HCT116 (cell line): ENCODE measurements around the gene BOLL. TPM values are rescaled to one million over a fixed set of nuclear protein-coding genes. Genes with fewer than 3 reads are reported as not detected.

Source experiments
- ATAC-seq: fragments of 200-7000 bp; cut with Tn5 transposase; 2 replicates; pipeline ENCODE4 v1.9.1; 2020; ENCODE audit warnings: mild to moderate bottlenecking, moderate library complexity
- BruUV-seq: library from RNA; stranded (reverse); fragments of 400-500 nt; replicated peaks from 2 replicates; lab custom pipeline; 2021; lab: Mats Ljungman, UMichigan
- CTCF ChIA-PET: fragments of 300-600 bp; sonication (Branson Sonifier 250); formaldehyde crosslinking; loops from one replicate; lab custom pipeline; 2021; ENCODE audit warnings: antibody characterized with exemption; lab: Charles Lee
- POLR2A ChIA-PET: fragments of 300-600, 350-600 bp; sonication (Branson Sonifier 250); formaldehyde crosslinking; loops from one replicate; lab custom pipeline; 2021; ENCODE audit warnings: antibody characterized with exemption; lab: Charles Lee
- RAD21 ChIA-PET, 2 experiments: fragments of 300-600 bp; sonication (Branson Sonifier 250); formaldehyde crosslinking; loops; one replicate each; lab custom pipeline; 2023; ENCODE audit warnings: low total read pairs in 2 of 2; ENCODE audit not compliant: uncharacterized antibody in 2 of 2, unreplicated experiment in 2 of 2, low non-redundant PET in 1 of 2; lab: Charles Lee
- DNase-seq: peaks from one replicate; pipeline ENCODE4 v3.0.0-alpha.2; 2010; ENCODE audit warnings: low read depth, low spot score
- H2AFZ ChIP-seq: fragments of 200-600 bp; shearing (Covaris generic), sonication (generic); 2 replicates; pipeline ENCODE4 v1.6.1; 2017; ENCODE audit warnings: low read depth, mixed run types, mixed read lengths, antibody characterized with exemption, low read length; ENCODE audit not compliant: poor library complexity, severe bottlenecking
- H3K27ac ChIP-seq: 2 replicates; pipeline ENCODE4 v1.5.1; 2012; ENCODE audit warnings: low read depth, low read length
- H3K27me3 ChIP-seq: fragments of 200-600 bp; sonication (generic); 2 replicates; pipeline ENCODE4 v1.6.1; 2016; ENCODE audit warnings: mixed run types, low read length, mixed read lengths; ENCODE audit not compliant: insufficient read depth
- H3K36me3 ChIP-seq, 2 experiments: fragments of 200-500 bp in 1 of 2; fragments of 200-600 bp in 1 of 2; sonication (Bioruptor generic) in 1 of 2; sonication (generic) in 1 of 2; 2 replicates each; pipeline versions ENCODE4 v1.5.1 to v1.6.1; 2014 to 2016; ENCODE audit warnings: low read length in 2 of 2, inconsistent platforms in 1 of 2, mixed read lengths in 1 of 2, mixed run types in 1 of 2; ENCODE audit not compliant: insufficient read depth in 2 of 2, control insufficient read depth in 1 of 2
- H3K4me1 ChIP-seq, 2 experiments: fragments of 200-600 bp in 1 of 2; sonication (generic) in 1 of 2; 2 replicates each; pipeline versions ENCODE4 v1.5.1 to v1.6.1; 2012 to 2017; ENCODE audit warnings: low read length in 2 of 2, inconsistent platforms in 1 of 2, mild to moderate bottlenecking in 1 of 2, mixed read lengths in 1 of 2, mixed run types in 1 of 2, moderate library complexity in 1 of 2; ENCODE audit not compliant: insufficient read depth in 2 of 2, control insufficient read depth in 1 of 2
- H3K4me2 ChIP-seq: fragments of 200-600 bp; sonication (generic); 2 replicates; pipeline ENCODE4 v1.6.1; 2017; ENCODE audit warnings: mixed run types, low read length, mixed read lengths
- H3K4me3 ChIP-seq, 2 experiments: fragments of 200-600 bp in 1 of 2; sonication (generic) in 1 of 2; replicated peaks in 1 of 2; 2 replicates each; pipeline ENCODE4 v1.5.1; 2011 to 2016; ENCODE audit warnings: low read length in 2 of 2, control low read depth in 1 of 2, low read depth in 1 of 2, mild to moderate bottlenecking in 1 of 2, mixed read lengths in 1 of 2, mixed run types in 1 of 2
- H3K79me2 ChIP-seq: fragments of 200-600 bp; sonication (generic); 2 replicates; pipeline ENCODE4 v1.6.1; 2017; ENCODE audit warnings: mild to moderate bottlenecking, mixed run types, low read length, moderate library complexity, mixed read lengths; ENCODE audit not compliant: insufficient read depth
- H3K9ac ChIP-seq: fragments of 200-600 bp; sonication (generic); 2 replicates; pipeline ENCODE4 v1.6.1; 2016; ENCODE audit warnings: low read length, mixed read lengths
- H3K9me2 ChIP-seq: fragments of 200-600 bp; sonication (generic), shearing (Covaris generic); 2 replicates; pipeline ENCODE4 v1.6.1; 2017; ENCODE audit warnings: mixed run types, mild to moderate bottlenecking, moderate library complexity; ENCODE audit not compliant: insufficient read depth
- H3K9me3 ChIP-seq, 2 experiments: fragments of 200-500 bp in 1 of 2; fragments of 200-600 bp in 1 of 2; sonication (Bioruptor generic) in 1 of 2; sonication (generic) in 1 of 2; 2 replicates each; pipeline ENCODE4 v1.6.1; 2014 to 2017; ENCODE audit warnings: low read length in 2 of 2, mixed read lengths in 2 of 2, inconsistent platforms in 1 of 2, low read depth in 1 of 2, mild to moderate bottlenecking in 1 of 2, mixed run types in 1 of 2, moderate library complexity in 1 of 2; ENCODE audit not compliant: control insufficient read depth in 1 of 2, insufficient read depth in 1 of 2
- H4K20me1 ChIP-seq: fragments of 200-600 bp; sonication (generic), shearing (Covaris generic); 2 replicates; pipeline ENCODE4 v1.6.1; 2017; ENCODE audit warnings: mixed run types, mild to moderate bottlenecking, moderate library complexity; ENCODE audit not compliant: insufficient read depth
- CBX3 ChIP-seq: IDR thresholded peaks from 2 replicates; pipeline ENCODE4 v1.6.1; 2012; ENCODE audit warnings: low read depth
- CEBPB ChIP-seq: IDR thresholded peaks from 2 replicates; pipeline ENCODE4 v1.6.1; 2012; ENCODE audit warnings: low read depth
- ELF1 ChIP-seq: IDR thresholded peaks from 2 replicates; pipeline ENCODE4 v1.6.1; 2012; ENCODE audit warnings: low read depth, borderline replicate concordance
- EZH2 ChIP-seq: fragments of 200-600 bp; sonication (generic); IDR thresholded peaks from 2 replicates; pipeline ENCODE4 v1.6.1; 2017; ENCODE audit warnings: antibody characterized with exemption, mixed run types
- EZH2phosphoT487 ChIP-seq: fragments of 200-600 bp; IDR thresholded peaks from 2 replicates; pipeline ENCODE4 v1.6.1; 2018; ENCODE audit warnings: antibody characterized with exemption, borderline replicate concordance
- FOSL1 ChIP-seq: IDR thresholded peaks from 2 replicates; pipeline ENCODE4 v1.6.1; 2012; ENCODE audit warnings: low read depth
- POLR2A ChIP-seq: IDR thresholded peaks from 2 replicates; pipeline ENCODE4 v1.7.0; 2011; ENCODE audit warnings: borderline replicate concordance; ENCODE audit not compliant: insufficient read depth, insufficient read length; ENCODE audit errors: extremely low read depth
- POLR2AphosphoS5 ChIP-seq: IDR thresholded peaks from 2 replicates; pipeline ENCODE4 v1.6.1; 2011; ENCODE audit warnings: mild to moderate bottlenecking, low read depth, low read length, moderate library complexity
- RAD21 ChIP-seq: IDR thresholded peaks from 2 replicates; pipeline ENCODE4 v1.6.1; 2012; ENCODE audit warnings: low read depth, mild to moderate bottlenecking
- SIN3A ChIP-seq: IDR thresholded peaks from 2 replicates; pipeline ENCODE4 v1.6.1; 2012; ENCODE audit warnings: low read depth
- SP1 ChIP-seq: IDR thresholded peaks from 2 replicates; pipeline ENCODE4 v1.6.1; 2012; ENCODE audit warnings: low read depth
- SRF ChIP-seq: IDR thresholded peaks from 2 replicates; pipeline ENCODE4 v1.6.1; 2012; ENCODE audit warnings: low read depth
- YY1 ChIP-seq: IDR thresholded peaks from 2 replicates; pipeline ENCODE4 v1.6.1; 2011; ENCODE audit warnings: low read length, low read depth, moderate library complexity, mild to moderate bottlenecking; ENCODE audit not compliant: insufficient replicate concordance; ENCODE audit errors: extremely low read depth
- ZBTB33 ChIP-seq: IDR thresholded peaks from 2 replicates; pipeline ENCODE4 v1.6.1; 2011; ENCODE audit warnings: mild to moderate bottlenecking, low read length, moderate library complexity; ENCODE audit not compliant: insufficient replicate concordance; ENCODE audit errors: extremely low read depth
- intact Hi-C: fragments of 100-400 bp; cut with micrococcal nuclease; formaldehyde crosslinking; loops from 2 replicates; pipeline ENCODE4 v1.10.0; 2022
- total RNA-seq: library from RNA; stranded (reverse); gene quantifications from one replicate; pipeline ENCODE4 v1.2.1, GENCODE V29; 2021; ENCODE audit not compliant: unreplicated experiment
- TF ChIP-seq, protein P1 (sequence below): IDR thresholded peaks from 2 replicates; pipeline ENCODE4 v1.6.1; 2012
- TF ChIP-seq, protein P2 (sequence below): IDR thresholded peaks from 2 replicates; pipeline ENCODE4 v1.6.1; 2012

The BOLL gene
- total RNA-seq, 1 experiment from 2014 or later = not detected

DNA sequence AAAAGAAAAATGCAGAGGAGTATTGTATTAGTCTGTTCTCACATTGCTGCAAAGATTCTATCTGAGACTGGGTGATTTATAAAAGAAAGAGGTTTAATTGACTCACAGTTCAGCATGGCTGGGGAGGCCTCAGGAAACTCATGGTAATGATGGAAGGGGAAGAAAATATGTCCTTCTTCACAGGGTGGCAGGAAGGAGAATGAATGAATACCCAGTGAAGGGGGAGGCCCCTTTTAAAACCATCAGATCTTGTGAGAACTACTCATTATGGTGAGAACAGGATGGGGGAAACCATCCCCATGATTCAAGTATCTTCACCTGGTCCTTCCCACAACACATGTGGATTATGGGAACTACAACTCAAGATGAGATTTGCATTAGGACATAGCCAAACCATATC is 10.2 kb upstream of the BOLL start (continued):
- TF ChIP-seq ZBTB33 (no peak), SIN3A (no peak), EZH2 (no peak)

GRCh38 chr2:197793456-197793855 is 8.3 kb upstream of the BOLL start:
- H2AFZ ChIP-seq = no peak overlapping the region
- H3K9me3 ChIP-seq = no peaks in the 10 kb centered on the region
- no TSS peak for BruUV-seq
- H4K20me1 ChIP-seq = no peaks in the 10 kb centered on the region
- no peaks in the 10 kb centered on the region for H3K9me2 ChIP-seq
- no peak overlapping the region for H3K27ac ChIP-seq
- ChIA-PET RAD21 (no interaction called here), CTCF (no interaction called here)
- DNase-seq = no peak
- no peak overlapping the region for H3K4me2 ChIP-seq
- H3K4me3 ChIP-seq = no peak overlapping the region
- no peak overlapping the region for H3K9ac ChIP-seq
- no peak for ATAC-seq
- intact Hi-C loops = no loop called here
- no peaks in the 10 kb centered on the region for H3K79me2 ChIP-seq
- H3K4me1 ChIP-seq = no peaks in the 10 kb centered on the region
- TF ChIP-seq, protein P1, sequence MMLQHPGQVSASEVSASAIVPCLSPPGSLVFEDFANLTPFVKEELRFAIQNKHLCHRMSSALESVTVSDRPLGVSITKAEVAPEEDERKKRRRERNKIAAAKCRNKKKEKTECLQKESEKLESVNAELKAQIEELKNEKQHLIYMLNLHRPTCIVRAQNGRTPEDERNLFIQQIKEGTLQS = no peak
- TF ChIP-seq EZH2phosphoT487 (no peak), CEBPB (no peak), ELF1 (no peak), CBX3 (no peak), POLR2A (no peak), RAD21 (no peak), FOSL1 (no peak), POLR2AphosphoS5 (no peak), YY1 (no peak), SRF (no peak), ZBTB33 (no peak), SP1 (no peak)
- TF ChIP-seq, protein P2, sequence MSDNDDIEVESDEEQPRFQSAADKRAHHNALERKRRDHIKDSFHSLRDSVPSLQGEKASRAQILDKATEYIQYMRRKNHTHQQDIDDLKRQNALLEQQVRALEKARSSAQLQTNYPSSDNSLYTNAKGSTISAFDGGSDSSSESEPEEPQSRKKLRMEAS = no peak
- TF ChIP-seq, all 23 proteins: peak for 0
- POLR2A ChIA-PET = no interaction called here
- Histone ChIP-seq H3K27me3 (peaks cover 14% of the 10 kb centered on the region; the same call in 1 of the 2 replicates), H3K36me3 (no peaks in the 10 kb centered on the region)
